HepG2 (cell line): ENCODE data around the gene GLDC. TPM values are rescaled to one million over a fixed set of nuclear protein-coding genes. Genes with fewer than 3 reads are reported as not detected.

Experiments
- ATAC-seq: fragments of 200-7000 bp; cut with Tn5 transposase; 3 replicates; pipeline ENCODE4 v1.9.1; 2020; ENCODE audit warnings: mild to moderate bottlenecking, moderate library complexity
- BruUV-seq: library from RNA; stranded (reverse); fragments of 400-500 nt; replicated peaks from 2 replicates; lab custom pipeline; 2021; lab: Mats Ljungman, UMichigan
- CTCF ChIA-PET: fragments of 300-600 bp; formaldehyde crosslinking; extraction: SDS; loops from one replicate; lab custom pipeline; 2021; ENCODE audit warnings: low total read pairs, inconsistent platforms, low intra/inter-chr PET ratio; lab: Yijun Ruan, JAX
- POLR2A ChIA-PET: fragments of 350-600 bp; sonication (Branson Sonifier 250); formaldehyde crosslinking; loops from one replicate; lab custom pipeline; 2020; ENCODE audit warnings: antibody characterized with exemption, inconsistent platforms; lab: Yijun Ruan, JAX
- DNase-seq: peaks from one replicate; pipeline ENCODE4 v3.0.0-alpha.2; 2015; ENCODE audit warnings: low spot score
- FAIRE-seq: peaks from 3 replicates; lab custom pipeline; 2011; peaks lifted over from hg19 to GRCh38; lab: Jason Lieb, UNC
- H2AFZ ChIP-seq: one replicate; pipeline ENCODE4 v1.6.1; 2011; ENCODE audit warnings: low read length, inconsistent platforms
- H3K27ac ChIP-seq: fragments of 300-600 bp; 3 replicates; pipeline ENCODE4 v1.8.0; 2011; ENCODE audit warnings: mixed run types, mild to moderate bottlenecking, mixed read lengths, low read length, inconsistent platforms; ENCODE audit not compliant: insufficient read depth; ENCODE audit errors: extremely low read length
- H3K27me3 ChIP-seq, 2 experiments: fragments of 200-600 bp in 1 of 2; 2 replicates in 1 of 2; 3 replicates in 1 of 2; pipeline versions ENCODE4 v1.6.0 to v1.8.0; 2011; ENCODE audit warnings: low read length in 2 of 2, mild to moderate bottlenecking in 2 of 2, moderate library complexity in 2 of 2, inconsistent platforms in 1 of 2; ENCODE audit not compliant: insufficient read depth in 2 of 2, control insufficient read depth in 1 of 2
- H3K36me3 ChIP-seq, 2 experiments: fragments of 200-600 bp in 1 of 2; replicated peaks in 1 of 2; 2 replicates in 1 of 2; 3 replicates in 1 of 2; pipeline versions ENCODE4 v1.5.1 to v1.8.0; 2011; ENCODE audit warnings: low read length in 2 of 2, inconsistent platforms in 1 of 2; ENCODE audit not compliant: insufficient read depth in 2 of 2, control insufficient read depth in 1 of 2
- H3K4me1 ChIP-seq: 2 replicates; pipeline ENCODE4 v1.5.1; 2012; ENCODE audit warnings: low read length, inconsistent platforms; ENCODE audit not compliant: insufficient read depth
- H3K4me2 ChIP-seq: 2 replicates; pipeline ENCODE4 v1.6.0; 2011; ENCODE audit warnings: low read depth, low read length, inconsistent platforms
- H3K4me3 ChIP-seq, 3 experiments: fragments of 200-600 bp in 1 of 3; sonication (generic), shearing (Covaris generic) in 1 of 3; replicated peaks in 1 of 3; 2 replicates each; pipeline ENCODE4 v1.5.1; 2011 to 2016; ENCODE audit warnings: low read length in 3 of 3, inconsistent platforms in 2 of 3, low read depth in 2 of 3, mild to moderate bottlenecking in 2 of 3, control low read depth in 1 of 3, mixed read lengths in 1 of 3; ENCODE audit not compliant: insufficient read depth in 1 of 3
- H3K79me2 ChIP-seq: one replicate; pipeline ENCODE4 v1.6.1; 2011; ENCODE audit warnings: low read length, inconsistent platforms; ENCODE audit not compliant: insufficient read depth
- H3K9ac ChIP-seq: 2 replicates; pipeline ENCODE4 v1.6.0; 2011; ENCODE audit warnings: mild to moderate bottlenecking, low read depth, low read length, inconsistent platforms; ENCODE audit not compliant: insufficient read depth
- H3K9me3 ChIP-seq: 2 replicates; pipeline ENCODE4 v1.5.1; 2012; ENCODE audit warnings: mild to moderate bottlenecking, low read length
- H4K20me1 ChIP-seq: 2 replicates; pipeline ENCODE4 v1.6.0; 2011; ENCODE audit warnings: inconsistent platforms, mild to moderate bottlenecking, low read length, moderate library complexity; ENCODE audit not compliant: insufficient read depth
- BRF2 ChIP-seq: sonication (generic); formaldehyde crosslinking; IDR thresholded peaks from 2 replicates; pipeline ENCODE4 v1.8.1; 2022; ENCODE audit warnings: mild to moderate bottlenecking, missing genetic modification reagents
- CBX5 ChIP-seq: sonication (generic); formaldehyde crosslinking; IDR thresholded peaks from 2 replicates; pipeline ENCODE4 v1.4.0; 2020; ENCODE audit warnings: missing genetic modification reagents, borderline replicate concordance
- CHCHD3 ChIP-seq: sonication (generic); formaldehyde crosslinking; IDR thresholded peaks from 2 replicates; pipeline ENCODE4 v1.8.0; 2022; ENCODE audit warnings: mild to moderate bottlenecking, missing genetic modification reagents, moderate library complexity
- CREB3 ChIP-seq: sonication (generic); formaldehyde crosslinking; IDR thresholded peaks from 2 replicates; pipeline ENCODE4 v1.5.0; 2020; ENCODE audit warnings: missing genetic modification reagents
- GLMP ChIP-seq: sonication (generic); formaldehyde crosslinking; IDR thresholded peaks from 2 replicates; pipeline ENCODE4 v1.9.0; 2021; ENCODE audit warnings: missing genetic modification reagents, mild to moderate bottlenecking, borderline replicate concordance
- HNF1B ChIP-seq: sonication (generic); formaldehyde crosslinking; IDR thresholded peaks from 2 replicates; pipeline ENCODE4 v1.5.1; 2020; ENCODE audit warnings: mild to moderate bottlenecking, moderate library complexity, missing genetic modification reagents
- MBD4 ChIP-seq: IDR thresholded peaks from 2 replicates; pipeline ENCODE4 v1.6.1; 2012; ENCODE audit warnings: low read length, inconsistent platforms, borderline replicate concordance
- PHB2 ChIP-seq: fragments of 450-650 bp; IDR thresholded peaks from 2 replicates; pipeline ENCODE4 v1.6.1; 2018; ENCODE audit not compliant: partially characterized antibody
- POLR2G ChIP-seq: fragments of 200-400 bp; formaldehyde crosslinking; IDR thresholded peaks from 2 replicates; pipeline ENCODE4 v1.6.1; 2018; ENCODE audit warnings: mild to moderate bottlenecking, low read depth, low read length, moderate library complexity
- SKI ChIP-seq: fragments of 450-650 bp; IDR thresholded peaks from one replicate; pipeline ENCODE4 v1.6.1; 2018; ENCODE audit warnings: mild to moderate bottlenecking; ENCODE audit not compliant: partially characterized antibody
- SOX5 ChIP-seq: IDR thresholded peaks from 2 replicates; pipeline ENCODE4 v1.6.1; 2016; ENCODE audit warnings: borderline replicate concordance
- ZMAT3 ChIP-seq: sonication (generic); formaldehyde crosslinking; conservative IDR thresholded peaks from 2 replicates; pipeline ENCODE4 v1.7.0; 2021; ENCODE audit warnings: missing genetic modification reagents
- ZNF160 ChIP-seq: sonication (generic); formaldehyde crosslinking; IDR thresholded peaks from 2 replicates; pipeline ENCODE4 v1.8.0; 2022; ENCODE audit warnings: mild to moderate bottlenecking, inconsistent platforms, missing genetic modification reagents
- ZNF431 ChIP-seq: sonication (generic); formaldehyde crosslinking; IDR thresholded peaks from 2 replicates; pipeline ENCODE4 v1.9.0; 2022; ENCODE audit warnings: missing genetic modification reagents, low read depth, mild to moderate bottlenecking, borderline replicate concordance
- ZNF703 ChIP-seq: sonication (generic); formaldehyde crosslinking; IDR thresholded peaks from 2 replicates; pipeline ENCODE4 v1.5.1; 2020; ENCODE audit warnings: missing genetic modification reagents, mild to moderate bottlenecking, moderate library complexity, borderline replicate concordance
- whole genome bisulfite sequencing: methylation state at CpG from one replicate; pipeline ENCODE4 v1.1.6; 2017; ENCODE audit warnings: low lambda C conversion rate; 5-methylcytosine and 5-hydroxymethylcytosine counted together
- in situ Hi-C: cut with HindIII; loops from 2 replicates; pipeline ENCODE4 v1.10.0; 2017; ENCODE audit warnings: low pct_unique_long_range_greater_than_20kb; ENCODE audit not compliant: extremely low pct_ligation_motif_present
- intact Hi-C: fragments of 100-400 bp; cut with micrococcal nuclease; formaldehyde crosslinking; loops from one replicate; pipeline ENCODE4 v1.10.0; 2022; ENCODE audit not compliant: unreplicated experiment
- polyA plus RNA-seq, 8 experiments: library from polyadenylated mRNA; depleted of rRNA in 3 of 8; stranded (reverse) in 7 of 8; unstranded in 1 of 8; fragments of >200 nt; fragmentation: Illumina TruSeq in 4 of 8; extraction: Trizol in 4 of 8; gene quantifications; 2 replicates each; pipeline versions ENCODE4 v1.2.1 to v1.2.3, GENCODE V29; 2011 to 2016; ENCODE audit warnings: low read depth in 4 of 8, missing spikeins in 1 of 8, mixed read lengths in 1 of 8; ENCODE audit not compliant: insufficient read depth in 1 of 8
- total RNA-seq, 5 experiments: library from RNA; depleted of rRNA; stranded (reverse); fragments of >200 nt; fragmentation: Illumina TruSeq; extraction: Trizol; gene quantifications; 2 replicates each; pipeline ENCODE4 v1.2.3, GENCODE V29; 2016; ENCODE audit warnings: low read depth in 1 of 5

The GLDC gene
- total and polyA plus RNA-seq, 2 of the 13 experiments (the other 11 are each of a cell fraction or from before 2014, with no cell fraction given): 59.3 to 115 TPM

- Histone ChIP-seq H3K27ac (no peak overlapping the region), H3K79me2 (peaks cover 21% of the 10 kb centered on the region), H3K36me3 (peaks cover 10 to 49% of the 10 kb centered on the region in 2 experiments), H4K20me1 (no peaks in the 10 kb centered on the region), H3K4me2 (no peak overlapping the region), H3K4me1 (peaks cover 14% of the 10 kb centered on the region), H3K9ac (no peak overlapping the region), H2AFZ (no peak overlapping the region), H3K9me3 (no peaks in the 10 kb centered on the region), H3K27me3 (no peaks in the 10 kb centered on the region), H3K4me3 (no peak overlapping the region)
- FAIRE-seq (no peak), DNase-seq (no peak), ATAC-seq (no peak)
- TF ChIP-seq ZNF703 (CRISPR knock-in tag): no peak
- no peak for TF ChIP-seq CBX5
- TF ChIP-seq SKI: no peak
- TF ChIP-seq ZNF431 (CRISPR knock-in tag): no peak
- TF ChIP-seq CREB3 (CRISPR knock-in tag): no peak
- no peak for TF ChIP-seq MBD4
- ChIA-PET CTCF (no interaction called here), POLR2A (no interaction called here)
- in situ Hi-C loops: no loop called here
- no TSS peak for BruUV-seq
- intact Hi-C loops: no loop called here
- WGBS: 98% methylated on average over 5 of the region's 5 CpGs
Observed at GRCh38 chr9:6620796-6621195, 24.7 kb downstream of the GLDC start.

GRCh38 chr9:6620353-6620752, 25.2 kb downstream of the GLDC start:
- H3K79me2 ChIP-seq: peaks cover 16% of the 10 kb centered on the region
- peaks cover 10 to 48% of the 10 kb centered on the region in 2 experiments for H3K36me3 ChIP-seq
- no peaks in the 10 kb centered on the region for H3K9me3 ChIP-seq
- POLR2A ChIA-PET: no interaction called here
- H4K20me1 ChIP-seq: no peaks in the 10 kb centered on the region
- in situ Hi-C loops: no loop called here
- no peak for FAIRE-seq
- no peak overlapping the region for H3K27ac ChIP-seq
- H3K4me2 ChIP-seq: no peak overlapping the region
- no peak overlapping the region for H2AFZ ChIP-seq
- DNase-seq: no peak
- ATAC-seq: no peak
- H3K4me3 ChIP-seq: no peak overlapping the region
- 96% methylated on average over 3 of the region's 3 CpGs for WGBS
- BruUV-seq: no TSS peak
- H3K4me1 ChIP-seq: peaks cover 14% of the 10 kb centered on the region
- no peaks in the 10 kb centered on the region for H3K27me3 ChIP-seq
- H3K9ac ChIP-seq: no peak overlapping the region
- CTCF ChIA-PET: no interaction called here
- intact Hi-C loops: no loop called here
- no peak for TF ChIP-seq BRF2 (CRISPR knock-in tag)
- no peak for TF ChIP-seq SOX5
- TF ChIP-seq ZNF160: no peak
- no peak for TF ChIP-seq PHB2
- TF ChIP-seq CHCHD3 (CRISPR knock-in tag): no peak
- no peak for TF ChIP-seq HNF1B (CRISPR knock-in tag)
- no peak for TF ChIP-seq POLR2G
- TF ChIP-seq GLMP: no peak
- TF ChIP-seq ZMAT3 (CRISPR knock-in tag): no peak
